SK-N-SH treated with all-trans-retinoic acid at 6 μM for 48 hours (cell line): ENCODE measurements around the gene STARD13.
A peak's percentile ranks its signal among the peaks of the same experiment; 100 is the strongest.
"Not testable (repeated sequence)": the region's sequence is repeated elsewhere in the genome, so short reads cannot be mapped to it uniquely, and the experiment has no call there.

Experiments
- ATAC-seq: fragments of 200-7000 bp; cut with Tn5 transposase; 3 replicates; pipeline ENCODE4 v1.9.1; 2020; ENCODE audit warnings: mild to moderate bottlenecking, moderate library complexity
- ARNTL ChIP-seq: fragments of 450-650 bp; formaldehyde crosslinking; IDR thresholded peaks from 2 replicates; pipeline ENCODE4 v1.5.0; 2020; ENCODE audit warnings: low read depth, mild to moderate bottlenecking, moderate library complexity, borderline replicate concordance
- BACH2 ChIP-seq: fragments of 250-450 bp; sonication (Bioruptor Pico); IDR thresholded peaks from 2 replicates; pipeline ENCODE4 v1.9.0; 2021; ENCODE audit warnings: mild to moderate bottlenecking, borderline replicate concordance
- CSDC2 ChIP-seq: fragments of 250-450 bp; sonication (Bioruptor Pico); IDR thresholded peaks from 2 replicates; pipeline ENCODE4 v1.5.0; 2020; ENCODE audit warnings: mild to moderate bottlenecking, moderate library complexity
- ESRRG ChIP-seq: fragments of 250-450 bp; sonication (Bioruptor Pico); IDR thresholded peaks from 2 replicates; pipeline ENCODE4 v1.6.1; 2021; ENCODE audit warnings: mild to moderate bottlenecking
- GLIS3 ChIP-seq: fragments of 250-450 bp; sonication (Bioruptor Pico); IDR thresholded peaks from 2 replicates; pipeline ENCODE4 v1.5.0; 2020; ENCODE audit warnings: mild to moderate bottlenecking, moderate library complexity
- ISL1 ChIP-seq: fragments of 250-450 bp; sonication (Bioruptor Pico); IDR thresholded peaks from 2 replicates; pipeline ENCODE4 v2.1.2; 2022; ENCODE audit warnings: mild to moderate bottlenecking, moderate library complexity
- OSR1 ChIP-seq: fragments of 250-450 bp; sonication (Bioruptor Pico); IDR thresholded peaks from 2 replicates; pipeline ENCODE4 v1.8.0; 2022; ENCODE audit warnings: moderate library complexity, mild to moderate bottlenecking, inconsistent platforms
- PPARA ChIP-seq: fragments of 250-450 bp; sonication (Bioruptor Pico); IDR thresholded peaks from 2 replicates; pipeline ENCODE4 v1.5.0; 2020; ENCODE audit warnings: mild to moderate bottlenecking, borderline replicate concordance
- RARB ChIP-seq: fragments of 250-450 bp; sonication (Bioruptor Pico); IDR thresholded peaks from 2 replicates; pipeline ENCODE4 v1.8.0; 2021; ENCODE audit warnings: mild to moderate bottlenecking, moderate library complexity
- SNAI2 ChIP-seq: fragments of 250-450 bp; sonication (Bioruptor Pico); IDR thresholded peaks from 2 replicates; pipeline ENCODE4 v1.5.0; 2020; ENCODE audit warnings: mild to moderate bottlenecking, moderate library complexity
- TCF4 ChIP-seq: fragments of 250-450 bp; sonication (Bioruptor Pico); IDR thresholded peaks from 2 replicates; pipeline ENCODE4 v1.8.0; 2021; ENCODE audit warnings: mild to moderate bottlenecking, moderate library complexity, borderline replicate concordance
- TOX ChIP-seq: fragments of 250-450 bp; sonication (Bioruptor Pico); IDR thresholded peaks from 2 replicates; pipeline ENCODE4 v1.8.0; 2021; ENCODE audit warnings: mild to moderate bottlenecking, moderate library complexity, borderline replicate concordance
- ZC3H10 ChIP-seq: fragments of 250-450 bp; sonication (Bioruptor Pico); IDR thresholded peaks from 2 replicates; pipeline ENCODE4 v1.5.1; 2021; ENCODE audit warnings: mild to moderate bottlenecking, moderate library complexity
- ZFP3 ChIP-seq: fragments of 250-450 bp; sonication (Bioruptor Pico); IDR thresholded peaks from 2 replicates; pipeline ENCODE4 v1.5.0; 2020; ENCODE audit warnings: mild to moderate bottlenecking, moderate library complexity
- ZFP30 ChIP-seq: fragments of 450-650 bp; formaldehyde crosslinking; IDR thresholded peaks from 2 replicates; pipeline ENCODE4 v1.5.0; 2022; ENCODE audit warnings: mild to moderate bottlenecking, moderate library complexity
- ZNF565 ChIP-seq: fragments of 450-650 bp; formaldehyde crosslinking; conservative IDR thresholded peaks from 2 replicates; pipeline ENCODE4 v1.5.0; 2020; ENCODE audit warnings: low read depth, mild to moderate bottlenecking, moderate library complexity
- ZNF70 ChIP-seq: fragments of 450-650 bp; formaldehyde crosslinking; IDR thresholded peaks from 2 replicates; pipeline ENCODE4 v1.5.0; 2020; ENCODE audit warnings: mild to moderate bottlenecking, moderate library complexity
- ZNF8 ChIP-seq: fragments of 450-650 bp; formaldehyde crosslinking; IDR thresholded peaks from 2 replicates; pipeline ENCODE4 v1.5.0; 2020; ENCODE audit warnings: mild to moderate bottlenecking, moderate library complexity
- TF ChIP-seq, protein P1 (sequence below): fragments of 250-450 bp; sonication (Bioruptor Pico); IDR thresholded peaks from 2 replicates; pipeline ENCODE4 v1.8.0; 2020; ENCODE audit warnings: mild to moderate bottlenecking, moderate library complexity, borderline replicate concordance
- TF ChIP-seq, protein P2 (sequence below): fragments of 250-450 bp; sonication (Bioruptor Pico); IDR thresholded peaks from 2 replicates; pipeline ENCODE4 v1.8.0; 2021; ENCODE audit warnings: low read depth, mild to moderate bottlenecking, moderate library complexity, borderline replicate concordance
- TF ChIP-seq, protein P3 (sequence below): fragments of 250-450 bp; sonication (Bioruptor Pico); IDR thresholded peaks from 2 replicates; pipeline ENCODE4 v1.5.0; 2020; ENCODE audit warnings: mild to moderate bottlenecking, moderate library complexity

STARD13 gene

DNA sequence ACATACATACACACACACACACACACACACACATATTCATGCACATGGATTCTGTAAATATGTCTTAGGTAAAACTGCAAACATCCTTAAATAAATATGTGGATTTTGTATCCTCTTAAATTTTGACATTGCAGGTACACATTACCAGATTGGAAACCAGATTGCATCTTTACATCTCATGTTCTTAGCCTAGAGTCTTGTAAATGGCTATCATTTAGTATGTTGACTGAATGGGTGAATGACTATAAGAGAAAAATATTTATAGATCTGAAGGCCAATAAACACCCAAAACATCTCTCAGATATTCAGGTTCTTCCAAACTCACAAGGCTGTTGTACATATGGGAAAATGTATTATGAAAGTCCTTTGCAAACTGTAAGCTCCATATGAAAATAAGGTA lies 104.3 kb downstream of the STARD13 start:
- ATAC-seq: no peak
- TF ChIP-seq PPARA (CRISPR knock-in tag) (no peak), ZC3H10 (CRISPR knock-in tag) (no peak), ZNF70 (CRISPR knock-in tag) (no peak)
- TF ChIP-seq, protein P1, sequence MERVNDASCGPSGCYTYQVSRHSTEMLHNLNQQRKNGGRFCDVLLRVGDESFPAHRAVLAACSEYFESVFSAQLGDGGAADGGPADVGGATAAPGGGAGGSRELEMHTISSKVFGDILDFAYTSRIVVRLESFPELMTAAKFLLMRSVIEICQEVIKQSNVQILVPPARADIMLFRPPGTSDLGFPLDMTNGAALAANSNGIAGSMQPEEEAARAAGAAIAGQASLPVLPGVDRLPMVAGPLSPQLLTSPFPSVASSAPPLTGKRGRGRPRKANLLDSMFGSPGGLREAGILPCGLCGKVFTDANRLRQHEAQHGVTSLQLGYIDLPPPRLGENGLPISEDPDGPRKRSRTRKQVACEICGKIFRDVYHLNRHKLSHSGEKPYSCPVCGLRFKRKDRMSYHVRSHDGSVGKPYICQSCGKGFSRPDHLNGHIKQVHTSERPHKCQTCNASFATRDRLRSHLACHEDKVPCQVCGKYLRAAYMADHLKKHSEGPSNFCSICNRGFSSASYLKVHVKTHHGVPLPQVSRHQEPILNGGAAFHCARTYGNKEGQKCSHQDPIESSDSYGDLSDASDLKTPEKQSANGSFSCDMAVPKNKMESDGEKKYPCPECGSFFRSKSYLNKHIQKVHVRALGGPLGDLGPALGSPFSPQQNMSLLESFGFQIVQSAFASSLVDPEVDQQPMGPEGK (CRISPR knock-in tag): no peak

DNA sequence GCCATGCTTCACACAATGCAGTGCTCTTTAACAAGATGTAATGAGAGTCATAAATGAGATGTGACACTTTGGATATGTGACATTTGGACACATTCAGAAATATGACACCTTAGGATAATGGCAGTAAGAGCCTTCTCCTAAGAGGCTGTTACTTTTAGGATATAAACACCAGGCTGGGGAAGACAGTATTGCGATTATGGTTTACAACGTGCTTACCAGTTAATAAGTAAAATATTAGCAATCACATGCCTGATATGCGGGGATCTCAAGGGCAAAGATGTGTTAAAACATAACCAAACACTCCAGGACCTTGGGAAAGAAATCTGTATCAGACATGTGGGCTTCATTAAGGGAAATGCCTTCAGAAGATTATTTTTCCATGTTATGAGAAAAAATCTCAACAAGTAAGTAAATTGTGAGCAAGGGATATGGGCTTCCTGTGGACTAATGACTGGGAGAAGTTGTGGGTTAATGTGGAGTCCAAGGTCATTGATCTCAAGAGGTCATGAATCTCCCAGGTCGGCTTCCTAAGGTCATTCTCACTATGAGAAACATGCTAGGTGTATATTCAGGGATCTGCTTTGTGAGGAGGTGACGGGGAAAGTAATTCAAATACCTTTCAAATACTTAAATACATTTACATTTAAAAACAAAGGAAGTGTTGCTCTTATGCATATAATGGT lies 105.3 kb downstream of the STARD13 start:
- TF ChIP-seq ZFP30 (CRISPR knock-in tag) (no peak), ESRRG (CRISPR knock-in tag) (no peak), BACH2 (CRISPR knock-in tag) (no peak), ZNF70 (CRISPR knock-in tag) (no peak), ARNTL (CRISPR knock-in tag) (no peak), ZC3H10 (CRISPR knock-in tag) (no peak), PPARA (CRISPR knock-in tag) (no peak), TOX (no peak)
- no peak for ATAC-seq

DNA sequence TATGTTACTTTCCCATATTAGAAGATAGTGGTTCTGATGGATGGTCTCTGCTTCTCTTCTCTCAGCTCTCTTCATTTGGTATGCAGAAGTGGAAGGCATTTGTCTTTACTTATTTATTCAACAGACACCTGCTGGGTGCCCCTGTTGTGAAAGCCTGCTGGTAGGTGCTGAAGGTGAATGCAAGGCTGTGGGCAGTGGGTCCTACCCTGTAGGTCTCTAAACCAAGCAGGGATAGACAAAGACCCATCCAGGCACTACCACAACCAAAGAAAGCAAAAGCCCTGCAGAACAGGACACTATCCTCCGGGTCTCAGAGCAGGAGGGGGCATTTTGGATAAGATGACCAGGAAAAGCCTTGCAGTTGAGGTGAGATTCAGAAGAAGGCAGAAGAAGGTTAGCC lies 106.1 kb downstream of the STARD13 start:
- no peak for TF ChIP-seq GLIS3 (CRISPR knock-in tag)
- no peak for TF ChIP-seq ARNTL (CRISPR knock-in tag)
- TF ChIP-seq, protein P1 (CRISPR knock-in tag): no peak
- no peak for ATAC-seq

DNA sequence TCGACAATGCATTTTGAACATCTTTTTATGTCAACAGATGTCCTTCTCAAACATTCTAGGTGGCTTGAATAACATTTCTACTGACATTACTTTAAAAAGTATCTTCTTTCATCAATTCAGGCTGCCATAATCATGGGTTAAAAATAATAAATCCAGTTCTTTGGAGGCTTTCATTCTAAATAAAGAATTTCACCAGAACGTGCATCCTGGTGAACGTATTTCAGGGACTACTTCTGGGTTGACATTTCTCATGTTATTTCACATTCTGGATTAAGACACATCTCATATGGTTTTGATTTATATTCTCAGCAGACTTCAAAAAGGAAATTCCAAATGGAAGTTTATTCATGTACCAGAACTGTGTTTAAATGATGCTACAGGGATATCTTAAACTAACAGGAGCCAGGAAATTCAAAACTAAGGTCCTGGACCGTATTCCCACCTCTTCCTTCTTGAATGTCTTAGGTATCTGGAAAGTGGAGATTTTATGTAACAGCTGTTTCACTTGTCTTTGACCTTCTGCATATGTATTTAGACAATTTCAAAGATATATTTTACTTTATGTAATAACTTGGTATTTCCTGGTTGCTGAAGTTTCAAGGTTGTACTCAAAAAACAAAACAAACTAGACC lies 107.2 kb downstream of the STARD13 start:
- TF ChIP-seq ISL1 (CRISPR knock-in tag): no peak
- TF ChIP-seq PPARA (CRISPR knock-in tag): no peak
- no peak for TF ChIP-seq GLIS3 (CRISPR knock-in tag)
- no peak for TF ChIP-seq TOX
- no peak for TF ChIP-seq BACH2 (CRISPR knock-in tag)
- no peak for TF ChIP-seq RARB
- no peak for TF ChIP-seq ZNF8 (CRISPR knock-in tag)
- no peak for TF ChIP-seq OSR1 (CRISPR knock-in tag)
- no peak for TF ChIP-seq SNAI2
- TF ChIP-seq, protein P2, sequence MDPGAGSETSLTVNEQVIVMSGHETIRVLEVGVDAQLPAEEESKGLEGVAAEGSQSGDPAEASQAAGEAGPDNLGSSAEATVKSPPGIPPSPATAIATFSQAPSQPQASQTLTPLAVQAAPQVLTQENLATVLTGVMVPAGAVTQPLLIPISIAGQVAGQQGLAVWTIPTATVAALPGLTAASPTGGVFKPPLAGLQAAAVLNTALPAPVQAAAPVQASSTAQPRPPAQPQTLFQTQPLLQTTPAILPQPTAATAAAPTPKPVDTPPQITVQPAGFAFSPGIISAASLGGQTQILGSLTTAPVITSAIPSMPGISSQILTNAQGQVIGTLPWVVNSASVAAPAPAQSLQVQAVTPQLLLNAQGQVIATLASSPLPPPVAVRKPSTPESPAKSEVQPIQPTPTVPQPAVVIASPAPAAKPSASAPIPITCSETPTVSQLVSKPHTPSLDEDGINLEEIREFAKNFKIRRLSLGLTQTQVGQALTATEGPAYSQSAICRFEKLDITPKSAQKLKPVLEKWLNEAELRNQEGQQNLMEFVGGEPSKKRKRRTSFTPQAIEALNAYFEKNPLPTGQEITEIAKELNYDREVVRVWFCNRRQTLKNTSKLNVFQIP (CRISPR knock-in tag): no peak
- no peak for TF ChIP-seq ESRRG (CRISPR knock-in tag)
- no peak for TF ChIP-seq ARNTL (CRISPR knock-in tag)
- TF ChIP-seq TCF4 (CRISPR knock-in tag): no peak
- TF ChIP-seq ZFP3 (CRISPR knock-in tag): no peak
- TF ChIP-seq ZFP30 (CRISPR knock-in tag): no peak
- TF ChIP-seq, protein P3, sequence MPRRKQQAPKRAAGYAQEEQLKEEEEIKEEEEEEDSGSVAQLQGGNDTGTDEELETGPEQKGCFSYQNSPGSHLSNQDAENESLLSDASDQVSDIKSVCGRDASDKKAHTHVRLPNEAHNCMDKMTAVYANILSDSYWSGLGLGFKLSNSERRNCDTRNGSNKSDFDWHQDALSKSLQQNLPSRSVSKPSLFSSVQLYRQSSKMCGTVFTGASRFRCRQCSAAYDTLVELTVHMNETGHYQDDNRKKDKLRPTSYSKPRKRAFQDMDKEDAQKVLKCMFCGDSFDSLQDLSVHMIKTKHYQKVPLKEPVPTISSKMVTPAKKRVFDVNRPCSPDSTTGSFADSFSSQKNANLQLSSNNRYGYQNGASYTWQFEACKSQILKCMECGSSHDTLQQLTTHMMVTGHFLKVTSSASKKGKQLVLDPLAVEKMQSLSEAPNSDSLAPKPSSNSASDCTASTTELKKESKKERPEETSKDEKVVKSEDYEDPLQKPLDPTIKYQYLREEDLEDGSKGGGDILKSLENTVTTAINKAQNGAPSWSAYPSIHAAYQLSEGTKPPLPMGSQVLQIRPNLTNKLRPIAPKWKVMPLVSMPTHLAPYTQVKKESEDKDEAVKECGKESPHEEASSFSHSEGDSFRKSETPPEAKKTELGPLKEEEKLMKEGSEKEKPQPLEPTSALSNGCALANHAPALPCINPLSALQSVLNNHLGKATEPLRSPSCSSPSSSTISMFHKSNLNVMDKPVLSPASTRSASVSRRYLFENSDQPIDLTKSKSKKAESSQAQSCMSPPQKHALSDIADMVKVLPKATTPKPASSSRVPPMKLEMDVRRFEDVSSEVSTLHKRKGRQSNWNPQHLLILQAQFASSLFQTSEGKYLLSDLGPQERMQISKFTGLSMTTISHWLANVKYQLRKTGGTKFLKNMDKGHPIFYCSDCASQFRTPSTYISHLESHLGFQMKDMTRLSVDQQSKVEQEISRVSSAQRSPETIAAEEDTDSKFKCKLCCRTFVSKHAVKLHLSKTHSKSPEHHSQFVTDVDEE (CRISPR knock-in tag): no peak
- TF ChIP-seq ZNF565: no peak
- no peak for TF ChIP-seq CSDC2 (CRISPR knock-in tag)
- peak; percentile 35; the same call in 2 of the 3 replicates for ATAC-seq

DNA sequence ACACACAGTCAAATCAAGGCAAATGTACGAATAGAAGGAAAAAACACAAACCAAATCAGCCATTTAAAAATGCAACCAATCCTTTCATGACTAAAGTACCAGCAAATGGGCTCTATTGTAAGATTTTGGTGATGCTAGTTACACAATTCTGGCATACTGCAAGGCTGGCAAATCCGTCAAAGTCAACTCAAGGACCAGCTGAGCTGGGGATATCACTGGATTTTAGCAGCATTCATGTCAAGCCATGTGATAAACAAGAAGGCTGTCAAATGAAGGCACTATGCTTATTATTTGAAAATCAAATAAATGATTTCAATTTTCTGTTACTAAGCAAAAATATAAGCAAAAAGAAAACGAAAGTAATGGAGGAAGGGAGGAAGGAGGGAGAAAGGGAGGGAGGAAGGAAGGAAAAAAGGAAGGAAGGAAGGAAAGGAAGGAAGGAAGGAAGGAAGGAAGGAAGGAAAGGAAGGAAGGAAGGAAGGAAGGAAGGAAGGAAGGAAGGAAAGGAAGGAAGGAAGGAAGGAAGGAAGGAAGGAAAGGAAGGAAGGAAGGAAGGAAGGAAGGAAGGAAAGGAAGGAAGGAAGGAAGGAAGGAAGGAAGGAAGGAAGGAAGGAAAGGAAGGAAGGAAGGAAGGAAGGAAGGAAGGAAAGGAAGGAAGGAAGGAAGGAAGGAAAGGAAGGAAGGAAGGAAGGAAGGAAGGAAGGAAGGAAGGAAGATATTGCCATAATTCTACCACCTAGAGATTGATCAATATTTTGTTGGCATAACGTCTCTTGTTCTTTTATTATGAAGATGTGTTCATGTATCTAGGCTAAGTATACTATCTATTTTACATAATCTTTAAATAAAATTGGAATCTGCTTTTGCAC lies 108.0 kb downstream of the STARD13 start:
- not testable (repeated sequence) for ATAC-seq
